ENCODE measurements around the gene HSP90AA1.
"Not testable (repeated sequence)": the region's sequence is repeated elsewhere in the genome, so short reads cannot be mapped to it uniquely, and the experiment has no call there.

Gene HSP90AA1

DNA sequence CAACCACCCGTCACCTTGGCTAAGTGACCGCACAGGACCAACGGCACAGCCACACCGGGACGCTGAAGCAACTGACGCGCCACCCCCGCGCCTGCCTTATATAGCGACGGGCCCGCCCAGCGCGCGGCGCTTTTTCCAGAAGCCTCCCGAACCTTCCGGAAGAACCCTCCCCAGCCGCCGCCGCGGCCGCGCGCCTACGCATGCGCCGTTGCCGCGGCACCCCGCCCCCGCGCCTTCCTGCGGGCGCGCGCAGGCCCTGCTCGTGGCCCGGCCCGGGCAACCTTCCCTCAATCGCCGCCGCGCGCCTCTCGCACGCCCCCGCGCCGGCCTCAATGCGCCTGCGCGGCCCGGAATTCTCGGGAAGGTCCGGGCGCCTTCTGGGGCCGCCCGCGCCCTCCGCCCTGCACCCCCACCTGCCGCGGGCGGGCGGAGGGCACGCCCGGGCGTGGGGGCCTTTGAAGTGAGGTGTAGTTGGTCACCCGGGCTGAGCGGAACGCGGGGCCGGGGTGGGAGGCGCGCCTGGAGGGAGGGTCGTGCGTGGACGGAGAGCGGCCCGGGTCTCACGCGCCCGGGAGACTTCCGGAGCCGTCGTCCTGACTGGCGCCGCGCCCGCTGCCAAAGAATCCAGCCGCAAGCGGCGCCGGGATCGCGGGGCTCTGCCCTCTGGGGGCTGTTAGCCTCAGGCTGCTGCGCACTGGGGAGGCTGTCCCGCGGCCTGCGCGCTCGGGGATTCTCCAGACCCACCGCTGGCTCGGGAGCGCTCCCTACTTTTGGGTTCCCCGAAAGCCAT is at the start of gene HSP90AA1:
HSP90AA1 (minus strand) TSS at position 73 of the 790 bp plus-strand sequence. CDS start 666 bp downstream, outside the sequence.
- ATAC-seq (peak; percentile 81), DNase-seq (ENCODE audit: low spot score in 2 of 2) (peak; percentile 95 to 99)
- H3K9me3 Mint-ChIP-seq: no peaks in the 10 kb centered on the region
- H3K27ac Mint-ChIP-seq: peak within 1 kb of the TSS; percentile 58
- H3K4me1 Mint-ChIP-seq: peaks cover 58% of the 10 kb centered on the region
- peaks cover 75% of the 10 kb centered on the region for H3K36me3 Mint-ChIP-seq
- peak within 1 kb of the TSS; percentile 69 for H3K4me3 Mint-ChIP-seq

DNA sequence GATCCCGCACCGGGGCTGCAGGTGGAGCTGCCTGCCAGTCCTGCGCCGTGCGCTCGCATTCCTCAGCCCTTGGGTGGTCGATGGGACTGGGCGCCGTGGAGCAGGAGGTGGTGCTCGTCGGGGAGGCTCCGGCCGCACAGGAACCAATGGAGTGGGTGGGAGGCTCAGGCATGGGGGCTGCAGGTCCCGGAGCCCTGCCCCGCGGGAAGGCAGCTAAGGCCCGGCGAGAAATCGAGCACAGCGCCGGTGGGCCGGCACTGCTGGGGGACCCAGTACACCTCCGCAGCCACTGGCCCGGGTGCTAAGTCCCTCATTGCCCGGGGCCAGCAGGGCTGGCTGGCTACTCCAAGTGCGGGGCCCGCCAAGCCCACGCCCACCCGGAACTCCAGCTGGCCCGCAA is 48.6 kb upstream of the HSP90AA1 start:
- not testable (repeated sequence) for H3K4me1 Mint-ChIP-seq; H3K4me3 Mint-ChIP-seq; DNase-seq (ENCODE audit: low spot score in 2 of 2); H3K27ac Mint-ChIP-seq; H3K9me3 Mint-ChIP-seq; ATAC-seq
- H3K36me3 Mint-ChIP-seq: peaks cover 21% of the 10 kb centered on the region

DNA sequence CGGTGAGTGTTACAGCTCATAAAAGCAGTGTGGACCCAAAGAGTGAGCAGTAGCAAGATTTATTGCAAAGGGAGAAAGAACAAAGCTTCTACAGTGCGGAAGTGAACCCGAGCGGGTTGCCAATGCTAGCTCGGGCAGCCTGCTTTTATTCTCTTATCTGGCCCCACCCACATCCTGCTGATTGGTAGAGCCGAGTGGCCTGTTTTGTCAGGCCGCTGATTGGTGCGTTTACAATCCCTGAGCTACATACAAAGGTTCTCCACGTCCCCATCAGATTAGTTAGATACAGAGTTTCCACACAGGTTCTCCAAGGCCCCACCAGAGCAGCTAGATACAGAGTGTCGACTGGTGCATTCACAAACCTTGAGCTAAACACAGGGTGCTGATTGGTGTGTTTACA is 47.9 kb upstream of the HSP90AA1 start:
- H3K4me3 Mint-ChIP-seq; H3K27ac Mint-ChIP-seq; H3K9me3 Mint-ChIP-seq; H3K4me1 Mint-ChIP-seq; ATAC-seq; DNase-seq (ENCODE audit: low spot score in 2 of 2): not testable (repeated sequence)
- peaks cover 14% of the 10 kb centered on the region for H3K36me3 Mint-ChIP-seq

DNA sequence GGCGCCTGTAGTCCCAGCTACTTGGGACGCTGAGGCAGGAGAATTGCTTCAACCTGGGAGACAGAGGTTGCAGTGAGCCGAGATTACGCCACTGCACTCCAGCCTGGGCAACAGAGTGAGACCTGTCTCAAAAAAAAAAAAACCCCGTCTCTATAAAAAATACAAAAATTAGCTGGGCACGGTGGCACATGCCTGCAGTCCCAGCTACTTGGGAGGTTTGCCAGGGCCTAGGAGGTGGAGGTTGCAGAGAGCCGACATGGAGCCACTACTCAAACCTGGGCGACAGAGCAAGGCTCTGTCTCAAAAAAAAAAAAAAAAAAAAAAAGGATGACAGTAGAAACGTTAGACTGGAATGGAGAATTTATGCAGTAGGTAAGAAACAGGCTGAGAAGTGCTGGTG is 47.2 kb upstream of the HSP90AA1 start:
- DNase-seq (ENCODE audit: low spot score in 2 of 2); ATAC-seq; H3K9me3 Mint-ChIP-seq; H3K4me3 Mint-ChIP-seq; H3K4me1 Mint-ChIP-seq; H3K27ac Mint-ChIP-seq: not testable (repeated sequence)
- H3K36me3 Mint-ChIP-seq: peaks cover 10% of the 10 kb centered on the region

DNA sequence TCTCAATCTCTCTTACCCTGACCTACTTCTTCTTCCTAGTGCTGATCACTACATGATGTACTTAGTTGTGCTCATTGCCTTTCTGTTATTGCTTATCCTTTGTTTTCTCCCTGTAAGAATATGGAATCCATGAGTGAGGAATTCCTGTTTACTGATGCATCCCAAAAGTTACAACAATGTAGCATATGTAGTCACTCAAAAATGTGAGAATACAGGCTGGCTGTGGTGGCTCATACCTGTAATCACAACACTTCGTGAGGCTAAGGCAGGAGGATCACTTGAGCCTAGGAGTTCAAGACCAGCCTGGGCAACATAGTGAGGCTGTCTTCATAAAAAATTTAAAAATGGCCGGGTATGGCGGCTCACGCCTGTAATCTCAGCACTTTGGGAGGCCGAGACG is 44.9 kb upstream of the HSP90AA1 start:
- Mint-ChIP-seq H3K36me3 (peaks cover 10% of the 10 kb centered on the region), H3K4me3 (no peak overlapping the region), H3K27ac (no peak overlapping the region), H3K4me1 (no peaks in the 10 kb centered on the region), H3K9me3 (no peaks in the 10 kb centered on the region)
- ATAC-seq (no peak), DNase-seq (ENCODE audit: low spot score in 2 of 2) (no peak)

DNA sequence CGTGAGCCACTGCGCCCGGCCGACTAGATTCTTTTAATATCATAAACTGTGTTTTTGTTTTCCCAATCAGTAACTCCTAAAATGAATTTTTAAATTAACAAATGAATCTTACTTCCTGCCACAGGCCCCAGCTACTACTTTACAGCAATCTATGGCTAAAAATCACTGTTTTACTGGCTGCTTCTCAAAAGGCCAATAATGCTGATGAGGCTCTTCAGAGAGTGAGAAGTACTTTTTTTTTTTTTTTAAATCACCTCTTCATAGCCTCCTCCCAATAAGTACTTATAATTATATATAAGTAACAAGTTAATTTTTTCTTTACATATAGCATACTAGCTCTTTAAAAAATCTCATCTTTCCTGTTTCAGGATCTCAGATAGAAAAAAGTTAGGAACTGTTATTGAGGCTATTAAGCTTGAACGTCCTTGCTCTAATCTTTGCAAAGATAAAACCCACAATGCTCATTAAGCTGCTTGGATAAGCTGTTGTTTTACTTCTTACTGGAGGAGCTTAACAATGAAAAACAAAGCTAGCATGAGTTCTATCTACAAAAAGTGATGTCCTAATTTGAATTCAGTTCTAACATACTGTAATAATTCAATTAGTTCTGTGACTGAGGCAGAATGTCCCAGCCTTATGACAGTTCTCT is 40.1 kb upstream of the HSP90AA1 start:
- H3K27ac Mint-ChIP-seq: no peak overlapping the region
- H3K36me3 Mint-ChIP-seq: no peaks in the 10 kb centered on the region
- no peak overlapping the region for H3K4me3 Mint-ChIP-seq
- no peaks in the 10 kb centered on the region for H3K9me3 Mint-ChIP-seq
- no peaks in the 10 kb centered on the region for H3K4me1 Mint-ChIP-seq
- no peak for DNase-seq (ENCODE audit: low spot score in 2 of 2)
- no peak for ATAC-seq

DNA sequence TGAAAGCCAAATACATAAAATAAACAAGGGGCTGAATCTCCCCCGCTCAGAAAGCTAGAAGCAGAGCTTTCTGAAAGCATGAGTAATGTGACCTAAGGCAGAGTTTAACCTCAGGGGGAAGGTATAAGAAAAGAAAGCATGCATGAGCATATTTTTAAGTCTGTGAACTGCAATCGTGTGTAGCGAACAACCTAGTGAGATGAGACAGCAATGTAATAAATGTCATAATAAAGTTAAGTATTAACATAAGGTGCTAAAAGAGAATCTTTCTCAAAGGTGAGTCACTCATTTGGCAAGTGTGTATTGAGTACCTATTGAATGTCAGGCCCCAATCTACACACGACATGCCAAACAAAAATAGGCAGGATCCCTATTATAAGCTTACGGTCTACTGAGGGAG is 38.7 kb upstream of the HSP90AA1 start:
- no peaks in the 10 kb centered on the region for H3K4me1 Mint-ChIP-seq
- no peak for ATAC-seq
- no peaks in the 10 kb centered on the region for H3K9me3 Mint-ChIP-seq
- no peaks in the 10 kb centered on the region for H3K36me3 Mint-ChIP-seq
- no peak overlapping the region for H3K4me3 Mint-ChIP-seq
- no peak overlapping the region for H3K27ac Mint-ChIP-seq
- DNase-seq (ENCODE audit: low spot score in 2 of 2): no peak

DNA sequence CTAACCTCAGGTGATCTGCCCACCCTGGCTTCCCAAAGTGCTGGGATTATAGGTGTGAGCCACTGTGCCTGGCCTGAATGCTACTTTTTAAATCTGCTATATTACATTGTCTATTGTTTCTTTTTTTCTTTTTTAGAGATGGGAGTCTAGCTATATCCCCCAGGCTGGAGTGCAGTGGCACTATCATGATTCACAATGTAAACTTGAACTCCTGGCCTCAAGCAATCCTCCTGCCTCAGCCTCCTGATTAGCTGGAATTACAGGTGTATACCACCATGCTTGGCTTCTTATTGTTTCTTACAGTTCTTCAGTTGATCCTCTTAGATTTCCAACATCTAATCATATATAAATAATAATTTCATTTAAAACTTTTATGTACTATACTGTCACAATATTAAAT is 37.6 kb upstream of the HSP90AA1 start:
- no peak overlapping the region for H3K27ac Mint-ChIP-seq
- ATAC-seq: no peak

DNA sequence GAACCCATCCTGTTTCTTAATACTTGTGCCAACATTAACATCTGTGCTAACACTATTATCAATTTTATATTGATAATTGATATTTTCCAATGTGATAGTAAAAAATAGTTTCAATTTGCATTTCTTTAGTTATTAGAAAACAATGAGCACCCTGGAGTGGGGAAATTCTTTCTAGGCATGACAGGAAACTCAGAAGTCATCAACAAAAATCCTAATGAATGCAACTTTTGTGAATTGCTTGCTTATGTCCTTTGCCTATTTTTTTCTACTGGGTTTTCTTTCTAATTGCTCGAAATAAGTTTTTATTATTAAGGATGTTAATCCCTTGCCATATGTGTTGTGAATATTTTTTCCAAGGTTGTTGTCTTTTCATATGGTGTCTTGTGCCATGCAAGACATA is 34.7 kb upstream of the HSP90AA1 start:
- H3K36me3 Mint-ChIP-seq: no peaks in the 10 kb centered on the region
- no peaks in the 10 kb centered on the region for H3K9me3 Mint-ChIP-seq
- no peak for ATAC-seq
- DNase-seq (ENCODE audit: low spot score in 2 of 2): no peak
- no peak overlapping the region for H3K4me3 Mint-ChIP-seq
- no peaks in the 10 kb centered on the region for H3K4me1 Mint-ChIP-seq
- H3K27ac Mint-ChIP-seq: no peak overlapping the region

More for the DNA sequence above, 37.6 kb upstream of the HSP90AA1 start:
- H3K9me3 Mint-ChIP-seq: no peaks in the 10 kb centered on the region
- no peak overlapping the region for H3K4me3 Mint-ChIP-seq
- DNase-seq (ENCODE audit: low spot score in 2 of 2): no peak
- no peaks in the 10 kb centered on the region for H3K36me3 Mint-ChIP-seq
- H3K4me1 Mint-ChIP-seq: no peaks in the 10 kb centered on the region

DNA sequence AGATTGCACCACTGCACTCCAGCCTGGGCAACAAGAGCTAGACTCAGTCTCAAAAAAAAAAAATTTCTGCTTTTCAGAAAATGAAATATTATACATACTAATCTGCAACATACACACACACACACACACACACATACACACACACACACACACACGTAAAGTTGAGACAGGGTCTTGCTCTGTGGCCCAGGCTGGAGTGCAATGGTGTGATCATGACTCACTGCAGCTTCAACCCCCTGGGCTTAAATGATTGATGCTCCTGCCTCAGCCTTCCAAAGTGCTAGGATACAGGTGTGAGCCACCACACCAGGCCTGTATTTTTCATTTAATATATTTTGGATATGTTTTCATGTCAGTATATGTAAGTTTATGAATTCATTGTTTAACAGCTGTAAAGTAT is 34.0 kb upstream of the HSP90AA1 start:
- DNase-seq (ENCODE audit: low spot score in 2 of 2) (no peak), ATAC-seq (no peak)
- Mint-ChIP-seq H3K9me3 (no peaks in the 10 kb centered on the region), H3K4me1 (no peaks in the 10 kb centered on the region), H3K27ac (no peak overlapping the region), H3K36me3 (no peaks in the 10 kb centered on the region), H3K4me3 (no peak overlapping the region)

DNA sequence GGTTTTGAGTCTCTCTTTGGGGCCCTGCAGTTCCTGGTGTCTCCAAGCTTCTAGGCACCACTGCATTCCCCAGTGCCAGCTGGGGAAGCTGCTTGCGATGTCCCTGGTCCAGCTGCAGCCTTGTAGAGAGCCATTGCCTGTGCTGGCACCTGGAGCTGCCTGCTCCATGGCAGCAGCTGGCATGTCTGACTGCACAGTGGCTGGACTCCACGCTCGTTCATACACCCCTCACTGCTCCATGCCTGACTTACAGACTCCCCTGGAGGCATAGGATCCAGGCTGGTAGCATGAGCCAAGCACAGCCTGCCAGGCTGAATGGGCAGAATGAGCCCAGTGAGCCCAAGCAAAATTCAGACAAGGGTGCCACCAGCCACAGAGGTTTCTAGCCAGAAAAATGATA is 31.0 kb upstream of the HSP90AA1 start:
- Mint-ChIP-seq H3K9me3 (no peaks in the 10 kb centered on the region), H3K4me1 (no peaks in the 10 kb centered on the region), H3K36me3 (no peaks in the 10 kb centered on the region), H3K27ac (no peak overlapping the region), H3K4me3 (no peak overlapping the region)
- DNase-seq (ENCODE audit: low spot score in 2 of 2) (no peak), ATAC-seq (no peak)

DNA sequence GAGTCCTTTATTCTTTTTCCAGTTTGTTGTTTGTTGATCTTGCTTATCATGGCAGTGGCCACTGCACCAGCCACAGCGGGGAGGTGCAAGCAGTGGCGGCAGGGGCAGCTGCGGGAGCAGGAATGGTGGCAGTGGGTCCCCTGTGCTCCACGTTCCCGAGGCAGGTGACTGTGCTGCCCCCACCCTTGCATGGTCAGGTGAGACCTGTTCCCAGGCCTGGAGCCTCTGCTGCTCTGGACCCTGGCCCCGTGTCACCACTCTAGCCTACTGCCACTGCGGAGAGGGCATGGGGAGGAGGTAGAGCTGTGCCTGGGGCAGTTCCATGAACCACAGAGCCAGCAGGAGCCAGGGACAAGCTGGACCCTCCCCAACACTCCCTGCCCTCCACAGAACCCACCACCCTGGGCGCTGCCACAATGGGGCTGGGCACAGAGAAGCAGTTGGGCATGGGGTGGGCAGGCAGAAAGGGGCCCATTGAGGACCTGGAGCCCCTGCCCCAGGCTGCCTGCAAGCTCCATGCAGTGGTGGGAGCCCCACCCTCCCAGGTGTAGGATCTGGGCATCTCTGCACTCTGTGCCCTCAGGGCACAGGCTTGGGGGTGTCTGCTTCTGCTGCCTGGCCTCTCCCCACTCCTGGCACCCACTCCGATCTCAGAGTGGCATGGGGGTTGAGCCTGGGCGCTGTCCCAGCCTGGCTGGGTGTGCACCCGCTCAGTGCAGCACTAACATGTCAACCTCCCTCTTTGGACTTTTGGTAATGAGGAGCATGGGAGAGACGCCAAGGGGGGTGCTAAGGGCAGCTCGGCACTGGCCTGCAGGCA is 29.7 kb upstream of the HSP90AA1 start:
- Mint-ChIP-seq H3K4me3 (no peak overlapping the region), H3K27ac (no peak overlapping the region), H3K9me3 (no peaks in the 10 kb centered on the region), H3K4me1 (no peaks in the 10 kb centered on the region), H3K36me3 (no peaks in the 10 kb centered on the region)
- ATAC-seq (peak; percentile 24), DNase-seq (ENCODE audit: low spot score in 2 of 2) (no peak)

DNA sequence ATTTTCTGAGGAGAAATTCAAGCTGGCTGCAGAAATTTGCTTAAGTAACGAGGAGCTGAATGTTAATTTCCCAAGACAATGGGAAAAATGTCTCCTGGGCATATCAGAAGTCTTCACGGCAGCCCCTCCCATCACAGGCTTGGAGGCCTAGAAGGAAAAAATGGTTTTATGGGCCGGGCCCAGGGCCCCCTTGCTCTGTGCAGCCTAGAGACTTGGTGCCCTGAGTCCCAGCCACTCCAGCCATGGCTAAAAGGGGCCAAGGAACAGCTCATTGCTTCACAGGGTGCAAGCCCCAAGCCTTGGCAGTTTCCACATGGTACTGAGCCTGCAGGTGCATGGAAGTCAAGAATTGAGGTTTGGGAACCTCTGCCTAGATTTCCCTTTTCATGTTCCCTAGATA is 24.3 kb upstream of the HSP90AA1 start:
- ATAC-seq (no peak), DNase-seq (ENCODE audit: low spot score in 2 of 2) (no peak)
- Mint-ChIP-seq H3K4me1 (no peaks in the 10 kb centered on the region), H3K4me3 (no peak overlapping the region), H3K27ac (no peak overlapping the region), H3K9me3 (no peaks in the 10 kb centered on the region), H3K36me3 (no peaks in the 10 kb centered on the region)

DNA sequence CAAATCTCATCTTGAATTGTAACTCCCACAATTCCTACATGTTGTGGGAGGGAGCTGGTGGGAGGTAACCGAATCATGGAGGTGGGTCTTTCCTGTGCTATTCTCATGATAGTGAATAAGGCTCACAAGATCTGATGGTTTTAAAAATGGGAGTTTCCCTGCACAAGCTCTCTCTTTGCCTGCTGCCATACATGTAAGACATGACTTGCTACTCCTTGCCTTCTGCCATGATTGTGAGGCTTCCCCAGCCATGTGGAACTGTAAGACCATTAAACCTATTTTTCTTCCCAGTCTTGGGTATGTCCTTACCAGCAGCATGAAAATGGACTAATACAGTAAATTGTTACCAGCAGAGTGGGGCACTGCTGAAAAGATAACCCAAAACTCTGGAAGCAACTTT is 22.5 kb upstream of the HSP90AA1 start:
- not testable (repeated sequence) for DNase-seq (ENCODE audit: low spot score in 2 of 2); H3K27ac Mint-ChIP-seq; H3K9me3 Mint-ChIP-seq; H3K4me1 Mint-ChIP-seq; ATAC-seq; H3K4me3 Mint-ChIP-seq; H3K36me3 Mint-ChIP-seq

DNA sequence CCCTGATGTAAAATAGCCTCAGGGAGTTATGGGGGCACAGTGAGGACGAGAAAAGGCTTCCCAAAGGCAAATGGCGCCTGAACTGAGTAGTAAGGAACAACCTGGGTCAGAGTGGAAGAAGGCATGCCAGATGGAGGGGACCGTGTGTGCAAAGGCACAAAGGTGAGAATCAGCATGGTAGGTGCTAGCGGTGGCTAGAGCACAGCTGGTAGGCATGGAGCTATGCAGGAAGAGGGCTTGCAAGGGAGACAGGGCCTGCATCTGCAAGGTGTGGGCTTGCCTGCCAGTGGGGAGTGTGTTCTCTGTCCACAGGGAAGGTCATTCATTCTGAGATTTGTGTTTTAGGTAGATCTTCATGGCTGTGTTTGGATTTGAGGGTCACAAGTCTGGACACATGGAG is 18.5 kb upstream of the HSP90AA1 start:
- DNase-seq (ENCODE audit: low spot score in 2 of 2) (no peak), ATAC-seq (no peak)
- H3K4me3 Mint-ChIP-seq: no peak overlapping the region
- H3K9me3 Mint-ChIP-seq: no peaks in the 10 kb centered on the region
- H3K36me3 Mint-ChIP-seq: no peaks in the 10 kb centered on the region
- no peak overlapping the region for H3K27ac Mint-ChIP-seq
- H3K4me1 Mint-ChIP-seq: no peaks in the 10 kb centered on the region
